BJ (cell line): ENCODE results near the gene PRKG1. TPM values are rescaled to one million over a fixed set of nuclear protein-coding genes. Genes with fewer than 3 reads are reported as not detected.

Source experiments
- CTCF ChIA-PET: fragments of 350-600 bp; formaldehyde crosslinking; extraction: SDS; loops from one replicate; lab custom pipeline; 2021; ENCODE audit warnings: antibody characterized with exemption, inconsistent platforms; lab: Yijun Ruan, JAX
- POLR2A ChIA-PET: fragments of 300-600 bp; sonication (Branson Sonifier 250); formaldehyde crosslinking; extraction: SDS; loops from one replicate; lab custom pipeline; 2021; ENCODE audit warnings: antibody characterized with exemption; lab: Charles Lee
- DNase-seq: peaks from one replicate; pipeline ENCODE4 v3.0.0-alpha.2; 2011; ENCODE audit warnings: low read depth
- H3K27me3 ChIP-seq: 2 replicates; pipeline ENCODE4 v1.6.0; 2011; ENCODE audit warnings: low read length; ENCODE audit not compliant: control insufficient read depth, insufficient read depth
- H3K36me3 ChIP-seq: 2 replicates; pipeline ENCODE4 v1.5.1; 2011; ENCODE audit warnings: low read length; ENCODE audit not compliant: control insufficient read depth, insufficient read depth
- H3K4me3 ChIP-seq: 2 replicates; pipeline ENCODE4 v1.5.1; 2011; ENCODE audit warnings: low read depth, mild to moderate bottlenecking, control low read depth, low read length
- polyA plus RNA-seq: library from polyadenylated mRNA; depleted of rRNA; stranded (reverse); fragments of >200 nt; gene quantifications from 2 replicates; pipeline ENCODE4 v1.2.3, GENCODE V29; 2011
- TF ChIP-seq, protein P1 (sequence below): IDR thresholded peaks from 2 replicates; pipeline ENCODE4 v1.5.1; 2011; ENCODE audit warnings: low read depth, mild to moderate bottlenecking, control low read depth, inconsistent platforms, low read length, moderate library complexity; ENCODE audit not compliant: insufficient read depth

PRKG1 gene
- polyA plus RNA-seq, 1 experiment: 9.7 TPM

GRCh38 chr10:52020173-52020572, 945.9 kb downstream of the PRKG1 start:
- Histone ChIP-seq H3K36me3 (no peaks in the 10 kb centered on the region), H3K4me3 (no peak overlapping the region), H3K27me3 (no peaks in the 10 kb centered on the region)
- ChIA-PET POLR2A (no interaction called here), CTCF (no interaction called here)
- TF ChIP-seq, protein P1, sequence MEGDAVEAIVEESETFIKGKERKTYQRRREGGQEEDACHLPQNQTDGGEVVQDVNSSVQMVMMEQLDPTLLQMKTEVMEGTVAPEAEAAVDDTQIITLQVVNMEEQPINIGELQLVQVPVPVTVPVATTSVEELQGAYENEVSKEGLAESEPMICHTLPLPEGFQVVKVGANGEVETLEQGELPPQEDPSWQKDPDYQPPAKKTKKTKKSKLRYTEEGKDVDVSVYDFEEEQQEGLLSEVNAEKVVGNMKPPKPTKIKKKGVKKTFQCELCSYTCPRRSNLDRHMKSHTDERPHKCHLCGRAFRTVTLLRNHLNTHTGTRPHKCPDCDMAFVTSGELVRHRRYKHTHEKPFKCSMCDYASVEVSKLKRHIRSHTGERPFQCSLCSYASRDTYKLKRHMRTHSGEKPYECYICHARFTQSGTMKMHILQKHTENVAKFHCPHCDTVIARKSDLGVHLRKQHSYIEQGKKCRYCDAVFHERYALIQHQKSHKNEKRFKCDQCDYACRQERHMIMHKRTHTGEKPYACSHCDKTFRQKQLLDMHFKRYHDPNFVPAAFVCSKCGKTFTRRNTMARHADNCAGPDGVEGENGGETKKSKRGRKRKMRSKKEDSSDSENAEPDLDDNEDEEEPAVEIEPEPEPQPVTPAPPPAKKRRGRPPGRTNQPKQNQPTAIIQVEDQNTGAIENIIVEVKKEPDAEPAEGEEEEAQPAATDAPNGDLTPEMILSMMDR: no peak
- DNase-seq: no peak

DNA sequence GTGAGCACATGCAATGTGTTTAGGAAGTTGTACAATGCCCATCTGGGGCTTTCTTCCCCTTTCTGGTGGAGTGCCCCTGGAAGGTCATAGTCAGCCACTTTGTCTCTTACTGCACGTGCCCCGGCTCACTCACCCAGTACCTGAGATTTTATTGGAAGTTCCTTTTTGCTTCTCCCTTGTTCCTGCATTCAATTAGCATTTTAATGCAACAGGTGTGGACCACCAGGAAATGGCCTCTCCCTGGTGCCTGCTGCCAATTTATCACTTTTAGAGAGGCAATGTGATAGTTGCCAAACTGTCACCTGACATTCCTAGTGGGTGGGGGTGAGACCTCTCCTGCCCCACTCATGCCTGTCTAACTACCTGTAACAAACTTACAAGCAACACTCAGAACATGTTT, 946.4 kb downstream of the PRKG1 start:
- H3K36me3 ChIP-seq: no peaks in the 10 kb centered on the region
- CTCF ChIA-PET: no interaction called here
- H3K27me3 ChIP-seq: no peaks in the 10 kb centered on the region
- POLR2A ChIA-PET: no interaction called here
- DNase-seq: no peak
- TF ChIP-seq, protein P1: no peak
- H3K4me3 ChIP-seq: no peak overlapping the region

DNA sequence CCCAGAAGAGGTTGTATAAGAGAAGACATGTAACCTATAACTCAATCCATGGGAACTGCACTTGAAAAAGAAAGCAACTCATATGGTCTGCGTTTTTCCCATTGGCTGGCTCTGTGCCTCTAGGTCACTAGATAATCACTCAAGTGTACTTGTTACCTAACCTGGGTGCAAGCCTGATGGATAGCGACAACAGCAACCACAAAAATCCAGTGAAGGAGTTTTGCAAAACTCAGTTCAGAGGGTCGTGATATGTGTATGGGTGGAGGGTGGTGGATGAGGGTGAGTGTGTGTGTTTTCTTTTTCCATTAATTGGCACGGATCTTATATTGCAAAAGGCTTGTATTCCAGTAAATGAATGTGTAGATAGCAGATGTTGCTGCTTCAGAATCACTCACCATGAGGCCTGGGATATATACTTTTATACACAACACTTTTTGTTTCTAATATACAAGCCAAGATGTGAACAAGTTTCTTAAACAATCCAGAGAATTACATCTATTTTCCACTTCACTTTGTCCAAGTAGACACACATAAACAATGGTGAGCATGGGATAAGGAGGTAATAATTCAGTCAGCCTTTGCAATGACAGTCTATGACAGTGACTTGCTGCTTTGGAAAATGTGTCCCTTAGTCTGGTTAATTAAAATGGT, 952.9 kb downstream of the PRKG1 start:
- TF ChIP-seq, protein P1: no peak
- Histone ChIP-seq H3K4me3 (no peak overlapping the region), H3K27me3 (no peaks in the 10 kb centered on the region), H3K36me3 (no peaks in the 10 kb centered on the region)
- ChIA-PET POLR2A (no interaction called here), CTCF (no interaction called here)
- no peak for DNase-seq

DNA sequence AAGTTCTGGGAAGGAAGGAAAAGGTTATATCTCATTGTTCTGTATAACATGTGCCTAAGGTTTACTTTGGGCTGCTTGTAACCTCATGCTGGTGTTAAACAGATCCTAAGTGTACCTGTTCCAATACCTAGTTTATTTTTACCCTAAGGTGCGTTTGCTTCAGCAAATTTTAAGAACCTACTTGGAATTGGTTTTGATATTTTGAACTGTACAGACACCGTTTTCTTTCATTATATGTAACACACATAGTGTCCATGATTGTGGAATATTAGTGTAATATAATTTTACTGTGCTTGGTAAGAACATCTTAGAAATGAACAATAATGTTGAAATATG, 954.2 kb downstream of the PRKG1 start:
- Histone ChIP-seq H3K36me3 (no peaks in the 10 kb centered on the region), H3K4me3 (no peak overlapping the region), H3K27me3 (no peaks in the 10 kb centered on the region)
- no peak for DNase-seq
- TF ChIP-seq, protein P1: no peak
- CTCF ChIA-PET: no interaction called here
- POLR2A ChIA-PET: no interaction called here

GRCh38 chr10:52029628-52030027, 955.3 kb downstream of the PRKG1 start:
- ChIA-PET CTCF (interaction anchor here (1.5 kb wide), 1 partner anchor 26 kb away, joined by 4 read pairs; no protein-coding TSS in a partner anchor), POLR2A (no interaction called here)
- Histone ChIP-seq H3K36me3 (no peaks in the 10 kb centered on the region), H3K4me3 (no peak overlapping the region), H3K27me3 (no peaks in the 10 kb centered on the region)
- no peak for DNase-seq
- TF ChIP-seq, protein P1: no peak
